B cell (primary cell): ENCODE results near the gene USP6NL. TPM values are rescaled to one million over a fixed set of nuclear protein-coding genes. Genes with fewer than 3 reads are reported as not detected.
A peak's percentile ranks its signal among the peaks of the same experiment; 100 is the strongest.

ENCODE experiments used
- ATAC-seq: fragments of 200-7000 bp; cut with Tn5 transposase; one replicate; pipeline ENCODE4 v1.10.0; 2021; ENCODE audit warnings: low read depth, mild to moderate bottlenecking, moderate number of reproducible peaks, moderate library complexity
- CTCF ChIA-PET: fragments of 350-600 bp; sonication (Branson Sonifier 250); formaldehyde crosslinking; loops from one replicate; lab custom pipeline; 2021; ENCODE audit warnings: antibody characterized with exemption, inconsistent platforms; lab: Charles Lee
- POLR2A ChIA-PET: fragments of 350-600 bp; sonication (Branson Sonifier 250); formaldehyde crosslinking; loops from one replicate; lab custom pipeline; 2021; ENCODE audit warnings: antibody characterized with exemption; lab: Charles Lee
- DNase-seq: peaks from one replicate; pipeline ENCODE4 v3.0.0; 2013
- H2AFZ ChIP-seq: 2 replicates; pipeline ENCODE4 v1.6.1; 2012; ENCODE audit warnings: mild to moderate bottlenecking, low read depth, low read length; ENCODE audit not compliant: insufficient read depth, poor library complexity, severe bottlenecking
- H3K27ac ChIP-seq, 2 donors: 1 replicate in 1 of 2; 2 replicates in 1 of 2; pipeline ENCODE4 v1.5.1; 2012 to 2013; ENCODE audit warnings: low read length in 2 of 2, mild to moderate bottlenecking in 2 of 2, moderate library complexity in 1 of 2
- H3K27me3 ChIP-seq, 4 experiments: fragments of 200-600 bp in 1 of 4; sonication (generic) in 1 of 4; replicated peaks in 1 of 4; 1 replicate in 2 of 4; 2 replicates in 2 of 4; pipeline versions ENCODE4 v1.6.1 to v1.7.0; 2013 to 2016; ENCODE audit warnings: low read length in 3 of 4, mild to moderate bottlenecking in 2 of 4, mixed read lengths in 1 of 4, moderate library complexity in 1 of 4; ENCODE audit not compliant: insufficient read depth in 4 of 4, control insufficient read depth in 3 of 4; ENCODE audit errors: control extremely low read depth in 1 of 4
- H3K36me3 ChIP-seq, 2 experiments: replicated peaks in 1 of 2; 1 replicate in 1 of 2; 2 replicates in 1 of 2; pipeline versions ENCODE4 v1.6.1 to v1.7.1; 2013; ENCODE audit warnings: low read length in 1 of 2; ENCODE audit not compliant: insufficient read depth in 2 of 2, control insufficient read depth in 1 of 2; ENCODE audit errors: control extremely low read depth in 1 of 2, extremely low read depth in 1 of 2
- H3K4me1 ChIP-seq, 2 donors: fragments of 200-600 bp in 1 of 2; sonication (generic) in 1 of 2; 1 replicate in 1 of 2; 2 replicates in 1 of 2; pipeline versions ENCODE4 v1.5.1 to v1.6.1; 2013 to 2017; ENCODE audit warnings: low read length in 2 of 2; ENCODE audit not compliant: control insufficient read depth in 2 of 2, insufficient read depth in 2 of 2
- H3K4me2 ChIP-seq: replicated peaks from 2 replicates; pipeline ENCODE3; 2012; ENCODE audit warnings: mild to moderate bottlenecking, low read depth, low read length; ENCODE audit not compliant: poor library complexity, severe bottlenecking
- H3K4me3 ChIP-seq, 5 experiments: fragments of 200-600 bp in 1 of 5; sonication (generic) in 1 of 5; 1 replicate in 3 of 5; 2 replicates in 2 of 5; pipeline versions ENCODE4 v1.5.1 to v1.7.0; 2011 to 2016; ENCODE audit warnings: low read length in 4 of 5, mild to moderate bottlenecking in 4 of 5, low read depth in 2 of 5, control low read depth in 1 of 5, moderate library complexity in 1 of 5; ENCODE audit not compliant: insufficient read depth in 1 of 5; ENCODE audit errors: control extremely low read depth in 1 of 5, extremely low read depth in 1 of 5
- H3K79me2 ChIP-seq: fragments of 200-600 bp; sonication (generic); one replicate; pipeline ENCODE4 v1.6.0; 2016; ENCODE audit warnings: low read length; ENCODE audit not compliant: control insufficient read depth, insufficient read depth
- H3K9ac ChIP-seq: fragments of 200-600 bp; sonication (generic); 2 replicates; pipeline ENCODE4 v1.6.1; 2017; ENCODE audit warnings: mild to moderate bottlenecking, low read length, moderate library complexity
- H3K9me3 ChIP-seq, 3 donors: one replicate each; pipeline versions ENCODE4 v1.6.1 to v1.7.1; 2013; ENCODE audit warnings: low read length in 2 of 3; ENCODE audit not compliant: control insufficient read depth in 2 of 3, insufficient read depth in 1 of 3; ENCODE audit errors: control extremely low read depth in 1 of 3
- H4K20me1 ChIP-seq: 2 replicates; pipeline ENCODE4 v1.6.0; 2012; ENCODE audit warnings: mild to moderate bottlenecking, low read length; ENCODE audit not compliant: insufficient read depth, control insufficient read depth, poor library complexity, severe bottlenecking
- H3K27ac Mint-ChIP-seq: one replicate; pipeline ENCODE4 v1.8.0; 2021; ENCODE audit warnings: mixed read lengths
- H3K27me3 Mint-ChIP-seq: one replicate; pipeline ENCODE4 v1.8.0; 2021; ENCODE audit warnings: mixed read lengths
- H3K4me1 Mint-ChIP-seq: one replicate; pipeline ENCODE4 v1.8.0; 2021; ENCODE audit warnings: mixed read lengths
- H3K4me3 Mint-ChIP-seq: one replicate; pipeline ENCODE4 v1.8.0; 2021; ENCODE audit warnings: mixed read lengths
- H3K9me3 Mint-ChIP-seq: one replicate; pipeline ENCODE4 v1.8.0; 2022; ENCODE audit warnings: mixed read lengths; ENCODE audit not compliant: insufficient read depth
- EZH2 ChIP-seq: IDR thresholded peaks from 2 replicates; pipeline ENCODE4 v1.6.1; 2012; ENCODE audit warnings: borderline replicate concordance, low read depth, mild to moderate bottlenecking, moderate library complexity, low read length; ENCODE audit not compliant: insufficient read depth, poor library complexity, severe bottlenecking
- WGBS: methylation state at CpG from one replicate; pipeline ENCODE4 v1.1.5; 2013; ENCODE audit warnings: missing lambda C conversion rate; ENCODE audit not compliant: insufficient coverage; 5-methylcytosine and 5-hydroxymethylcytosine counted together
- intact Hi-C: fragments of 100-400 bp; cut with micrococcal nuclease; formaldehyde crosslinking; loops from one replicate; pipeline ENCODE4 v1.10.0; 2022
- polyA plus RNA-seq: library from polyadenylated mRNA; depleted of rRNA; stranded (reverse); fragments of >200 nt; gene quantifications from 2 replicates; pipeline ENCODE4 v1.2.3, GENCODE V29; 2012
- total RNA-seq, 2 donors: library from RNA; stranded (reverse); fragments of 120-200 nt in 1 of 2; gene quantifications; 1 replicate in 1 of 2; 2 replicates in 1 of 2; pipeline versions ENCODE4 v1.2.3 to v1.2.4, GENCODE V29; 2013 to 2022
- TF ChIP-seq, protein P1 (sequence below): fragments of 200-600 bp; IDR thresholded peaks from one replicate; pipeline ENCODE4 v1.8.0; 2022; ENCODE audit warnings: antibody characterized with exemption, mild to moderate bottlenecking

Gene USP6NL
- total and polyA plus RNA-seq, 2 donors (not counting 1 experiment from before 2014, with no cell fraction given), result 27.0 to 61.5 TPM

DNA sequence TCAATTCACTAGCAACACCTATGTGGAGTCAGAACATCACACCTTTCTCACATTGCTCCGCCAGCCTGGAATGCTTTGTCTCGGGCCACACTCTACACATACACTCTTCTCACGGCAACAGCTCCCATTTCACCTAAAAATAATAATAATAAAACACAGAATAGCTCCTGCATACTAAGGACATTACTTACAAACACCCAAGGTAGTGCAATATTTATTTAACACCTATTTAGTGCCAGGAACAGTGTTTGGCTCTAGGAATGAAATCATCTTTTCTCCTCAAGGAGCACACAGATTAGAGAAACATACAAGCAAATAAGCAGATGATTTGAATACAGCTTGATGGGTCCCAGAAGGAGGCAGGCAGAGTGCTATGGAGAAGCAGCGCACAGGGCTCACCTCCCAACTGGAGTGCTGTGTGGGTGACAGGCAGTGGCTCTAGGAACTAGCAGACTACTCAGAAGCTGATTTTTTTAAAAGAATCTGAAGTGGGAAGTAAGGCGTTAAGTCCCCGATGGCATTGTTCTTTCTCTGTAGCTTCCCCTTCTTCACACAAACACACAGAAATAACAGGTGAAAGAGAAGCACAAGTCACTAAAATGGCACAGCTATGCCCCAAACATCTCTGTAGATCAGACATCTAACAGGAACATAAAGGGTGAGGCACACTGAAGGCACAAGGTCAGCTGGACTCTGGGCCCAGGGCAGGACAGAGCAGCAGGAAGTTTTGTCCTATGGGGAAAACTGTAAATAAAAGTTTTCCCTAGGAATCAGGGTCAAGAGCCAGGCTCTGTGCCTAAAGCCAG is 16.7 kb downstream of the USP6NL start:
- Mint-ChIP-seq H3K4me3 (peak overlapping the region; percentile 77), H3K27me3 (no peaks in the 10 kb centered on the region), H3K27ac (peak overlapping the region; percentile 86), H3K9me3 (no peaks in the 10 kb centered on the region), H3K4me1 (peaks cover 66% of the 10 kb centered on the region)
- peak overlapping the region; percentile 53 to 80 for H3K27ac ChIP-seq
- H3K9ac ChIP-seq, result peak overlapping the region; percentile 52
- 59% methylated on average over 4 of the region's 6 CpGs for WGBS
- H3K4me2 ChIP-seq, result peak overlapping the region; percentile 61
- TF ChIP-seq, protein P1, sequence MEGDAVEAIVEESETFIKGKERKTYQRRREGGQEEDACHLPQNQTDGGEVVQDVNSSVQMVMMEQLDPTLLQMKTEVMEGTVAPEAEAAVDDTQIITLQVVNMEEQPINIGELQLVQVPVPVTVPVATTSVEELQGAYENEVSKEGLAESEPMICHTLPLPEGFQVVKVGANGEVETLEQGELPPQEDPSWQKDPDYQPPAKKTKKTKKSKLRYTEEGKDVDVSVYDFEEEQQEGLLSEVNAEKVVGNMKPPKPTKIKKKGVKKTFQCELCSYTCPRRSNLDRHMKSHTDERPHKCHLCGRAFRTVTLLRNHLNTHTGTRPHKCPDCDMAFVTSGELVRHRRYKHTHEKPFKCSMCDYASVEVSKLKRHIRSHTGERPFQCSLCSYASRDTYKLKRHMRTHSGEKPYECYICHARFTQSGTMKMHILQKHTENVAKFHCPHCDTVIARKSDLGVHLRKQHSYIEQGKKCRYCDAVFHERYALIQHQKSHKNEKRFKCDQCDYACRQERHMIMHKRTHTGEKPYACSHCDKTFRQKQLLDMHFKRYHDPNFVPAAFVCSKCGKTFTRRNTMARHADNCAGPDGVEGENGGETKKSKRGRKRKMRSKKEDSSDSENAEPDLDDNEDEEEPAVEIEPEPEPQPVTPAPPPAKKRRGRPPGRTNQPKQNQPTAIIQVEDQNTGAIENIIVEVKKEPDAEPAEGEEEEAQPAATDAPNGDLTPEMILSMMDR, result no peak
- no peak for TF ChIP-seq EZH2
- DNase-seq (peak; percentile 56), ATAC-seq (peak; percentile 73)
- H3K4me1 ChIP-seq, result peaks cover 30 to 61% of the 10 kb centered on the region in 2 donors
- peak overlapping the region in 3 of 5 experiments; percentile 2 to 47 (median 15) for H3K4me3 ChIP-seq
- POLR2A ChIA-PET, result interaction anchor here (0.6 to 1.2 kb wide), 6 partner anchors 14 to 59 kb away, joined by 3 to 6 read pairs (median 3); no protein-coding TSS in a partner anchor
- peak overlapping the region; percentile 54 for H2AFZ ChIP-seq
- peaks cover 3 to 20% of the 10 kb centered on the region in 2 experiments for H3K36me3 ChIP-seq
- intact Hi-C loops, result loop anchor here (2.0 to 5.0 kb wide), 3 partner anchors 14 to 133 kb away; no protein-coding TSS in a partner anchor
- H3K9me3 ChIP-seq, result no peaks in the 10 kb centered on the region
- peaks cover 100% of the 10 kb centered on the region for H3K79me2 ChIP-seq
- CTCF ChIA-PET, result interaction anchor here (0.7 to 2.0 kb wide), 11 partner anchors 13 to 170 kb away, joined by 3 to 7 read pairs (median 4); no protein-coding TSS in a partner anchor
- H4K20me1 ChIP-seq, result no peaks in the 10 kb centered on the region
- no peaks in the 10 kb centered on the region for H3K27me3 ChIP-seq
